Measurements from ENCODE around the gene NLGN3.

NLGN3 gene

DNA sequence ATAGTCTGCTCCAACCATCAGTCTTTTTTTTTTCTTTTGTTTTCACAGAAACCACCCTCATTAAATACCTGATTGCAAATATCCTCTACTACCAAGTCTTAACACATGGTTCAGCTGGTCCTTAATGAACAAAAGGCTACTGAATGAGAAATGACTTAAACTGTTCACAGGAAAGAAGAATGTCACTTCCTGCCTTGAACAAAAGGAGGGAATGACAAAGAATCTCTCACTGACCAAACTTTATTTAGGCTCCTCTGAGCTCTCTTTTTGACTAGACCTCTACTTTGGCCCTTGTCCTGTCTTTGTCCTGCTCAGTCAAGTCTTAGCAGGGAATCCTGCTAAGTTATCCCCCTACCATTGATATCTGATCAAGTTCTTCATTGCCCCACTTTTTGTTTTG is 46.6 kb downstream of the NLGN3 start:
- Histone ChIP-seq H3K27me3 (ENCODE audit: low read depth, low read length) (no peaks in the 10 kb centered on the region), H3K9me3 (ENCODE audit: control insufficient read depth in 1 of 2, low read length in 2 of 2) (no peaks in the 10 kb centered on the region), H3K4me3 (ENCODE audit: low read depth in 1 of 2, low read length in 2 of 2) (no peak overlapping the region), H3K27ac (ENCODE audit: low read length) (no peak overlapping the region), H3K36me3 (ENCODE audit: control insufficient read depth in 1 of 2, insufficient read depth in 2 of 2, low read length in 2 of 2) (no peaks in the 10 kb centered on the region), H3K4me1 (ENCODE audit: control insufficient read depth in 1 of 2, insufficient read depth in 2 of 2, low read length in 2 of 2) (no peaks in the 10 kb centered on the region)

DNA sequence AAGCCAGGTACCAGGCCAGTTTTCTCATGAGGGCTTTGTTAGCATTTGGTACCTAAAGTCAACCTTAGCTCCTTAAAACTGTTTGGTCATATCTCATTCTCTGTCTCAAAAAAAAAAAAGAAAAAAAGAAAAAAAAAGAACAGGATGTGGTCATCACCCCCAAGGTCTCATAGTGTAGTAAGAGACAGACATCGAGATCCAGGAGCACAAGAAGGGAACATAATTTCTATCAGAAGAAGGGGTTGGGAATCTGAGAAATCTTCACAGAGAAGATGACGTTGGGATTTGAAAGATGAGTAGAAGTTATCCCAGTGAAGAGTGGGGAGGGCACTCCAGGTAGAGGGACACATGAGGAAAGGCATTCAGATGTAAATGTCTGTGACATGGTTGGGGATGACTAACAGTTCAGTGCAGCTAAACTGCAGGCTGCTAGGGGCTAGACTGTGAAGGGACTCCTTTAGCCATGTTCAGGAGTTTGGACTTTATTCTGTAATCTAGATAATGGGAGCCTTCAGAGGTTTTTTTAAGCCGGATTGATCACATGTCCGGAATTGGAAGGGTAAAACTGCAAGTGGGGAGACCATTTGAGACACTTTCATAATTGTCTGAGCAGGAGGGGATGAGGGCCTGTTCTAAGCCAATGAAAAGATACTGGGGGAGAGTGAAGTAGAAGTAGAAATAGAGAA is 51.5 kb downstream of the NLGN3 start:
- no peaks in the 10 kb centered on the region for H3K27me3 ChIP-seq (ENCODE audit: low read depth, low read length)
- H3K4me3 ChIP-seq (ENCODE audit: low read depth in 1 of 2, low read length in 2 of 2) = no peak overlapping the region
- H3K4me1 ChIP-seq (ENCODE audit: control insufficient read depth in 1 of 2, insufficient read depth in 2 of 2, low read length in 2 of 2) = no peaks in the 10 kb centered on the region
- no peak overlapping the region for H3K27ac ChIP-seq (ENCODE audit: low read length)
- H3K9me3 ChIP-seq (ENCODE audit: control insufficient read depth in 1 of 2, low read length in 2 of 2) = no peaks in the 10 kb centered on the region
- no peaks in the 10 kb centered on the region for H3K36me3 ChIP-seq (ENCODE audit: control insufficient read depth in 1 of 2, insufficient read depth in 2 of 2, low read length in 2 of 2)

DNA sequence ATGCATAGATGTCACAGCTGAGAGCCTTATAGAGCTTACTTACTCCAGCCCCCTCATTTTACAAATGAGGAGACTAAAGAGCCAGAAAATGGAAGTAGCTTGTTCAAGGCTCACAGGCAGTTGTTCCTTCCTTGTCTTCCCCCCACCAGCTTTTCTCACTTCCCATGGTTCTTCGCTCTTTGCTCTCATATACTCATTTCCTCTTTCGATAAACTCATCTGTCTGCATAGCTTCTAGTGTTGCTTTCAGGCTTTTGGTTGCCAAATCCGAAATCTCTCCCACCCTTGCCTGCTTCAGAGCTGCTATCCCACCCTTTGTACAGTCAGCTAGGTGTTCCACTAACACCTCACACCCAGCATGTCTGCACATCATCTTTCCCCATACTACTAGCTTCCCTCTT is 53.4 kb downstream of the NLGN3 start:
- H3K36me3 ChIP-seq (ENCODE audit: control insufficient read depth in 1 of 2, insufficient read depth in 2 of 2, low read length in 2 of 2) = no peaks in the 10 kb centered on the region
- no peaks in the 10 kb centered on the region for H3K9me3 ChIP-seq (ENCODE audit: control insufficient read depth in 1 of 2, low read length in 2 of 2)
- H3K4me1 ChIP-seq (ENCODE audit: control insufficient read depth in 1 of 2, insufficient read depth in 2 of 2, low read length in 2 of 2) = no peaks in the 10 kb centered on the region
- peak overlapping the region; percentile 14 for H3K27ac ChIP-seq (ENCODE audit: low read length)
- H3K27me3 ChIP-seq (ENCODE audit: low read depth, low read length) = no peaks in the 10 kb centered on the region
- peak overlapping the region in 1 of 2 donors; percentile 46 for H3K4me3 ChIP-seq (ENCODE audit: low read depth in 1 of 2, low read length in 2 of 2)

DNA sequence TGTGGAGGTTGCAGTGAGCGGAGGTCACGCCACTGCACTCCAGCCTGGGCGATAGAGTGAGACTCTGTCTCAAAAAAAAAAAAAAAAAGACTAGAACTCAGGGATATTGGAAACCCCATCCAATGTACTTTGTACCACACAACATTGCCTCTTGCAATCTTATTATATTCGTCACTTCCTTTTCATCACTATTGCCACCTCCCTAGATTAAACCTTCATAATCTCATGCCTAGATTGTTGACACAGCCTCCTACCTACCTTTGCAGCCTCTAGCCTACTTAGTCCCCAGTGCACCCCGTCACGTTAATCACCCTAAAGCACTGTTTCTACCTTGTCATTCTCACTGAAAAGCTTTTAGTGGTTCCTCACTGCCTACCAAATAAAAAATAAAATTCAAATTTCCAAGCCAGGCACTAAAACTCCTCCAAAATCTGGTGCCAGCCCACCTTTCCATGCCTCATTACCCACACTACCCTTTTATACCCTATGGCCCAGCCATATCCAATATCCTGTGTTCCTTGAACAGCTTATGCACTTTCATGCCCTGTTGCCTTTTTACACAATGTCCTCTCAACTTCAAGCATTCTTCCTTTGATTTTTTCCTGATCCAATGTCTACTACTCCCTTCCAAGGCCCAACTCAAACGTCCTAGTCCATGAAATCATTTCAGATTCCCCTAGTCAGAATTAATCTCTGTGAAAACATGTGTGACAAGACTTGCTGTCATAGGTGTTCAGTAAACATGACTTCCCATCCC is 54.8 kb downstream of the NLGN3 start:
- no peaks in the 10 kb centered on the region for H3K9me3 ChIP-seq (ENCODE audit: control insufficient read depth in 1 of 2, low read length in 2 of 2)

DNA sequence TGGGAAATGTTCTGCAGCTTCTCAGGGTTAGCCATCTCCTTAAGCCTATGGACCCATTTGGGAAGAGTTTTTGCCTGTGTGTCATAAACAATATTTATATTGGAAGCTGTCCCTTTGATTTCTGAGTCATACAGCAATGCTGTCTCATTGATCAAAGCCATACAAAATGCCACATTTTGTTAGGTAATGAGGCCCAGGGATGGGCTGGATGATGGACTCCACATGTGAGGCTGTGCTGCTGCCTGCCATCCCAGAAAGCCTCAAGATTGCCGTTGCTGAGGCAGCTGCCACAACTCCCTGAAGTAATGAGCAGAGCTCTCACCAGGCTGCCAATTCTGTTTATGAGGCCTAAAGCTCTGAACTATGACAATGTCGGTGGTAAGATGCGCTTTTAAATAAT is 66.2 kb downstream of the NLGN3 start:
- Histone ChIP-seq H3K27me3 (ENCODE audit: low read depth, low read length) (no peaks in the 10 kb centered on the region), H3K36me3 (ENCODE audit: control insufficient read depth in 1 of 2, insufficient read depth in 2 of 2, low read length in 2 of 2) (no peaks in the 10 kb centered on the region), H3K9me3 (ENCODE audit: control insufficient read depth in 1 of 2, low read length in 2 of 2) (no peaks in the 10 kb centered on the region), H3K27ac (ENCODE audit: low read length) (no peak overlapping the region), H3K4me3 (ENCODE audit: low read depth in 1 of 2, low read length in 2 of 2) (no peak overlapping the region), H3K4me1 (ENCODE audit: control insufficient read depth in 1 of 2, insufficient read depth in 2 of 2, low read length in 2 of 2) (no peaks in the 10 kb centered on the region)

More for the DNA sequence above, 54.8 kb downstream of the NLGN3 start:
- no peaks in the 10 kb centered on the region for H3K27me3 ChIP-seq (ENCODE audit: low read depth, low read length)
- H3K4me3 ChIP-seq (ENCODE audit: low read depth in 1 of 2, low read length in 2 of 2) = no peak overlapping the region
- no peak overlapping the region for H3K27ac ChIP-seq (ENCODE audit: low read length)
- H3K36me3 ChIP-seq (ENCODE audit: control insufficient read depth in 1 of 2, insufficient read depth in 2 of 2, low read length in 2 of 2) = no peaks in the 10 kb centered on the region
- no peaks in the 10 kb centered on the region for H3K4me1 ChIP-seq (ENCODE audit: control insufficient read depth in 1 of 2, insufficient read depth in 2 of 2, low read length in 2 of 2)

DNA sequence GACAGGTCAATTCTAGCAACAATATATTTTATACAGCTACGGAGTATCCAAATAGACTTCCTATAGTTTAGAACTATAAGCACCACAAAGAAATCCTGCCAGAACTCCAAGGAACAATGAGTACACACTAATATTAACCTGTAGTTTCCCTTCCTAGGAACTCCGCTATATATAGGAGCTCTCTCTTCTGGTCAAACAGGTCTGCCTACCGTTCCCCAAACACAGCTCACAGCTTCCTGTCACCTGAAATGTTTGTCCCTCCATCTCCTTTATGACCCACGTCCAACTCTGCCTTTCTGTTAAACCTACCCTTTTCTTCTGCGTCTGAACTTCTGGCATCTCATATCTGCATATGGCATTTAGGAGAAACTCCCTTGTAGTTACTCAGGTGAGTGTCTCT is 67.9 kb downstream of the NLGN3 start:
- Histone ChIP-seq H3K4me3 (ENCODE audit: low read depth in 1 of 2, low read length in 2 of 2) (no peak overlapping the region), H3K4me1 (ENCODE audit: control insufficient read depth in 1 of 2, insufficient read depth in 2 of 2, low read length in 2 of 2) (no peaks in the 10 kb centered on the region), H3K27me3 (ENCODE audit: low read depth, low read length) (no peaks in the 10 kb centered on the region), H3K27ac (ENCODE audit: low read length) (no peak overlapping the region), H3K36me3 (ENCODE audit: control insufficient read depth in 1 of 2, insufficient read depth in 2 of 2, low read length in 2 of 2) (no peaks in the 10 kb centered on the region), H3K9me3 (ENCODE audit: control insufficient read depth in 1 of 2, low read length in 2 of 2) (no peaks in the 10 kb centered on the region)

DNA sequence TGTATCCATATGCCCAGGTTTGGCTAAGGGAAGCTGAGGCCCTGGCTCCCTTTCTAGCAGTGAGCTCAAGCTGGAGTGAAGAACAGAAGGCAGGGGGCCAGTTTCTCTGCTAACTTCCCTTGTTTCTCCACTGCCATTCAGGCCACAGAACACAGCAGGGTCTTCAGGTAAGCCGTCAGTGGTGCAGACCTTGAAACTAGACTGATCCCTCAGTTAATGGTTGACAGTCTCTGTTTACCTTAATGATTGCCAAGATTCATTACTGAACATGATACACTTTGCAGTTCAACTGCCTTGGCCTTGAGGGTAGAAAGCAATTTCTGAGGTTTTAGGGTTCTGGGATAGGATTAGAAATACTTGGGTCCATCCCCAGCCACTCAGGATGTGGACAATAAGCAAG is 69.5 kb downstream of the NLGN3 start:
- no peaks in the 10 kb centered on the region for H3K36me3 ChIP-seq (ENCODE audit: control insufficient read depth in 1 of 2, insufficient read depth in 2 of 2, low read length in 2 of 2)
- no peaks in the 10 kb centered on the region for H3K9me3 ChIP-seq (ENCODE audit: control insufficient read depth in 1 of 2, low read length in 2 of 2)
- H3K4me3 ChIP-seq (ENCODE audit: low read depth in 1 of 2, low read length in 2 of 2) = no peak overlapping the region
- H3K4me1 ChIP-seq (ENCODE audit: control insufficient read depth in 1 of 2, insufficient read depth in 2 of 2, low read length in 2 of 2) = no peaks in the 10 kb centered on the region
- no peaks in the 10 kb centered on the region for H3K27me3 ChIP-seq (ENCODE audit: low read depth, low read length)
- no peak overlapping the region for H3K27ac ChIP-seq (ENCODE audit: low read length)

DNA sequence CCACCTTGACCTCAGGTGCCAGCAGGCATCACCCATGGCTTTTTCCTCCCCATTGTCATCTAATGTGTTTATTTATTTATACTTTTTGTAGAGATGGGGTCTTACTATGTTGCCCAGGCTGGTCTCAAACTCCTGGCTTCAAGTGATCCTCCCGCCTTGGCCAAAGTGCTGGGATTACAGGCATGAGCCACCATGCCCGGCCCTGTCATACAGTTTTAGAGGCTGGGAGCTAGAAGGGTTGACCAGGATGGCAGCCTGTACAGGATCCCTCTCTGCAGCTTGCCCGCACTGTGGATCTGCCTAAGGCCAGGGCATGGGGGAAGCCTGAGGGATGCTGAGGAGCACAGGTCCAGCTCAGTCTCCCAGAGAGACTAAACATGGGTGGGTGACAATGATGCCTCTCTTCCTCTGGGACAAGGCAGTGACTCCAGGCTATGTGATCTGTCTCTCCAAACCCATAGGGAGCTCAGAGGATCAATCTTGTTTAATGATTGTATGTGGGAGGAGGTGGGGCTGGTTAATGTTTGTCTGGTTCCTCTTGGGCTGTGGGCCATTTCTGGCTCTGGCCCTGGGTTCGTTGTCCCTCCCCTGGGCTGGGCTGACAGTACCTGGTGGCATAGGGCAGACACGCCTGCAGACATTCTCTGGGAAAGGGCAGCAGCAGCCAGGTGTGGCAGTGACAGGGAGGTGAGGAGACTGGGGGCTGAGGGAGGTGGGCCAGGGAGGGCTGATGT is 70.1 kb downstream of the NLGN3 start:
- no peaks in the 10 kb centered on the region for H3K9me3 ChIP-seq (ENCODE audit: control insufficient read depth in 1 of 2, low read length in 2 of 2)
- H3K4me3 ChIP-seq (ENCODE audit: low read depth in 1 of 2, low read length in 2 of 2) = no peak overlapping the region
- H3K4me1 ChIP-seq (ENCODE audit: control insufficient read depth in 1 of 2, insufficient read depth in 2 of 2, low read length in 2 of 2) = no peaks in the 10 kb centered on the region
- no peaks in the 10 kb centered on the region for H3K36me3 ChIP-seq (ENCODE audit: control insufficient read depth in 1 of 2, insufficient read depth in 2 of 2, low read length in 2 of 2)
- peak overlapping the region; percentile 31 for H3K27ac ChIP-seq (ENCODE audit: low read length)
- H3K27me3 ChIP-seq (ENCODE audit: low read depth, low read length) = no peaks in the 10 kb centered on the region

DNA sequence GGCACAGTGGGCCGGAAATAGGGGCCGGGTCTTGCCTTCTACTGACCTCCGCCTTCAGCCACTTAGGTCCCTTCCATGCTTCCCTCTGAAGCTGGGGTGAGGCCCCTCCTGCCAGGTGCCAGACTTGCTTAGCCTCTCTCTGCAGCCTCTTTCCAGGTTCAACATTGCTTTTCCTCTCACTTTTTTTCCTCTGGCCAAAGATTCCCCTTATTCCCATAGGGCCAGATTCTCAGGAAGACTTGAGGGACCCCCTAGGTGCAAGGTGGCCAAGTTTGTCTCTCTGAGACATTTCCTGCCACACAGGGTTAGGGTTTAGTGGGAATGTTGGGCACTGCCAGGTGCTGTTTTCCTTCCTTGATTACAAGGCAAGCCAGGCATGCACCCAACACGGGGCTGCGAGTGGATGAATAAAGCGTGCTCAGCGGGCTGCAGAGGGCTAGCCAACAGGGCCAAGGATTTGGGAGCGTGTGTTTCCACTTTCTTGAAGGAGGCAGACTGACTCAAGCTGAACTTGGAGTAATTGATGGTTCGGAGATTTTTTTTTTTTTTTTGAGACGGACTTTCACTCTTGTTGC is 70.8 kb downstream of the NLGN3 start:
- peak overlapping the region; percentile 31 for H3K27ac ChIP-seq (ENCODE audit: low read length)
- H3K36me3 ChIP-seq (ENCODE audit: control insufficient read depth in 1 of 2, insufficient read depth in 2 of 2, low read length in 2 of 2) = no peaks in the 10 kb centered on the region
- no peaks in the 10 kb centered on the region for H3K9me3 ChIP-seq (ENCODE audit: control insufficient read depth in 1 of 2, low read length in 2 of 2)
- H3K4me3 ChIP-seq (ENCODE audit: low read depth in 1 of 2, low read length in 2 of 2) = peak overlapping the region in 1 of 2 donors; percentile 11
- H3K27me3 ChIP-seq (ENCODE audit: low read depth, low read length) = no peaks in the 10 kb centered on the region
- H3K4me1 ChIP-seq (ENCODE audit: control insufficient read depth in 1 of 2, insufficient read depth in 2 of 2, low read length in 2 of 2) = no peaks in the 10 kb centered on the region

DNA sequence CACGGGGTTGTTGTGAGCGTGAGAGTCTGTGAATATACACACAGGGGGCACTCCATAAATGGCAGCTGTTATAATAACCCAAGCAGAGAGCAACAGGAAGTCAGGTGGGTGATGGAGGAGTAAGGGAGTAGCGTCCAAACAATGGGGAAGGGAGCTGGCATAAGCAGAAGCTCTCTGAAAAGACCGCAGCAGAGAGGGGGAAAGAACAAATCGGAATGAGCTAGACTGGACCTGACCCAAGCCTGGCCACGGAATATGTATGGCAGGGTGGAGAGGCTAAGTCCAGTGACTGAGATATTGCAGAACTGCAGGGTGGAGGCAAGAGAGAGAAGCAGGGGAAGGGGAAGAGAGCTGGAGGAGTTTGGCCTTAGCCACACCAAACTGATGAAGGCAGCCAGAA is 71.8 kb downstream of the NLGN3 start:
- H3K4me1 ChIP-seq (ENCODE audit: control insufficient read depth in 1 of 2, insufficient read depth in 2 of 2, low read length in 2 of 2) = no peaks in the 10 kb centered on the region
- H3K4me3 ChIP-seq (ENCODE audit: low read depth in 1 of 2, low read length in 2 of 2) = peak overlapping the region in 1 of 2 donors; percentile 39
- no peaks in the 10 kb centered on the region for H3K36me3 ChIP-seq (ENCODE audit: control insufficient read depth in 1 of 2, insufficient read depth in 2 of 2, low read length in 2 of 2)
- no peak overlapping the region for H3K27ac ChIP-seq (ENCODE audit: low read length)
- no peaks in the 10 kb centered on the region for H3K27me3 ChIP-seq (ENCODE audit: low read depth, low read length)
- no peaks in the 10 kb centered on the region for H3K9me3 ChIP-seq (ENCODE audit: control insufficient read depth in 1 of 2, low read length in 2 of 2)

DNA sequence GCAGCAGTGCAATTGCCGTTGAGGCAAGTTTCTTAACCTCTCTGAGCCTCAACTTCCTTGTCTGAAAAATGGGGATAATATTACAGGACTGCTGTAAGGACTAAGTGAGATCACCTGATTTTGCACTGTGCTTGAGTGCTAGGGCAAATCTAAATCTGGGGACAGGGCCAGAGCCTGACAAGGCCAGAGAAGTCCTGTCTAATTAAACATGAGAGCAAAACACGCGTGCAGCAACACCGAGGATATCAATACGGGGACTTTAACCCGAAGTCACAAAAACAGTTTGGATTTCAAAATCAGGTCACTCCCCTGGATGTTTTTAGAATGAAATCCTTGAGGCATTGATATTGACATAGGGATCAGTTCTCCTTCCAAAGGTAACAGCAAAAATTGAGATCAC is 72.7 kb downstream of the NLGN3 start:
- no peaks in the 10 kb centered on the region for H3K36me3 ChIP-seq (ENCODE audit: control insufficient read depth in 1 of 2, insufficient read depth in 2 of 2, low read length in 2 of 2)
- no peaks in the 10 kb centered on the region for H3K9me3 ChIP-seq (ENCODE audit: control insufficient read depth in 1 of 2, low read length in 2 of 2)
- H3K4me1 ChIP-seq (ENCODE audit: control insufficient read depth in 1 of 2, insufficient read depth in 2 of 2, low read length in 2 of 2) = no peaks in the 10 kb centered on the region
- H3K4me3 ChIP-seq (ENCODE audit: low read depth in 1 of 2, low read length in 2 of 2) = no peak overlapping the region
- no peak overlapping the region for H3K27ac ChIP-seq (ENCODE audit: low read length)
- no peaks in the 10 kb centered on the region for H3K27me3 ChIP-seq (ENCODE audit: low read depth, low read length)

All from muscle layer of duodenum (tissue), 2 donors.